Caco-2 (cell line): ENCODE measurements around the gene PHKG2. TPM values are rescaled to one million over a fixed set of nuclear protein-coding genes. Genes with fewer than 3 reads are reported as not detected.

Source experiments
- BruUV-seq: library from RNA; stranded (reverse); fragments of 400-500 nt; replicated peaks from 2 replicates; lab custom pipeline; 2021; lab: Mats Ljungman, UMichigan
- CTCF ChIA-PET: fragments of 300-600 bp; sonication (Branson Sonifier 250); formaldehyde crosslinking; loops from one replicate; lab custom pipeline; 2022; ENCODE audit warnings: antibody characterized with exemption; lab: Charles Lee
- POLR2A ChIA-PET: fragments of 300-600 bp; sonication (Branson Sonifier 250); formaldehyde crosslinking; loops from one replicate; lab custom pipeline; 2022; ENCODE audit warnings: antibody characterized with exemption; lab: Charles Lee
- DNase-seq, 2 experiments: peaks; one replicate each; pipeline versions ENCODE4 v3.0.0 to v3.0.0-alpha.2; 2020 to 2022
- H3K27me3 ChIP-seq: replicated peaks from 2 replicates; pipeline ENCODE4 v1.6.0; 2011; ENCODE audit warnings: low read length; ENCODE audit not compliant: control insufficient read depth, insufficient read depth
- H3K36me3 ChIP-seq: 2 replicates; pipeline ENCODE4 v1.5.1; 2011; ENCODE audit warnings: low read length; ENCODE audit not compliant: control insufficient read depth, insufficient read depth
- H3K4me1 ChIP-seq: fragments of 250-450 bp; sonication (Bioruptor Pico); 2 replicates; pipeline ENCODE4 v1.5.1; 2020; ENCODE audit warnings: mild to moderate bottlenecking
- H3K4me3 ChIP-seq: 2 replicates; pipeline ENCODE4 v1.5.1; 2011; ENCODE audit warnings: low read depth, mild to moderate bottlenecking, control low read depth, low read length
- H3K9me3 ChIP-seq: fragments of 250-450 bp; sonication (Bioruptor Pico); 2 replicates; pipeline ENCODE4 v1.5.1; 2020; ENCODE audit warnings: mild to moderate bottlenecking, moderate library complexity
- H3K27ac Mint-ChIP-seq: one replicate; pipeline ENCODE4 v1.8.0; 2022; ENCODE audit warnings: mixed read lengths; ENCODE audit not compliant: unreplicated experiment
- H3K27me3 Mint-ChIP-seq: one replicate; pipeline ENCODE4 v1.8.0; 2022; ENCODE audit warnings: mixed read lengths; ENCODE audit not compliant: insufficient read depth, unreplicated experiment
- H3K36me3 Mint-ChIP-seq: one replicate; pipeline ENCODE4 v1.8.0; 2022; ENCODE audit warnings: mild to moderate bottlenecking, mixed read lengths; ENCODE audit not compliant: insufficient read depth, unreplicated experiment
- H3K4me1 Mint-ChIP-seq: one replicate; pipeline ENCODE4 v1.8.0; 2022; ENCODE audit warnings: low read depth, mixed read lengths; ENCODE audit not compliant: unreplicated experiment
- H3K4me3 Mint-ChIP-seq: one replicate; pipeline ENCODE4 v1.8.0; 2022; ENCODE audit warnings: mild to moderate bottlenecking, moderate library complexity, mixed read lengths; ENCODE audit not compliant: unreplicated experiment
- H3K9me3 Mint-ChIP-seq: one replicate; pipeline ENCODE4 v1.8.0; 2022; ENCODE audit warnings: mixed read lengths; ENCODE audit not compliant: unreplicated experiment
- CTCF ChIP-seq, 2 experiments: fragments of 200-600 bp in 1 of 2; IDR thresholded peaks; 1 replicate in 1 of 2; 2 replicates in 1 of 2; pipeline versions ENCODE4 v1.5.1 to v1.8.0; 2011 to 2022; ENCODE audit warnings: antibody characterized with exemption in 1 of 2, control low read depth in 1 of 2, inconsistent platforms in 1 of 2, low read depth in 1 of 2, low read length in 1 of 2, mild to moderate bottlenecking in 1 of 2, moderate library complexity in 1 of 2; ENCODE audit not compliant: insufficient read depth in 1 of 2, severe bottlenecking in 1 of 2, unreplicated experiment in 1 of 2
- intact Hi-C: fragments of 100-400 bp; cut with micrococcal nuclease; formaldehyde crosslinking; loops from one replicate; pipeline ENCODE4 v1.10.0; 2022; ENCODE audit not compliant: unreplicated experiment
- total RNA-seq: library from RNA; stranded (reverse); gene quantifications from 2 replicates; pipeline ENCODE4 v1.2.3, GENCODE V29; 2022

Gene PHKG2
- total RNA-seq, 1 experiment from 2014 or later, result 48.6 TPM

DNA sequence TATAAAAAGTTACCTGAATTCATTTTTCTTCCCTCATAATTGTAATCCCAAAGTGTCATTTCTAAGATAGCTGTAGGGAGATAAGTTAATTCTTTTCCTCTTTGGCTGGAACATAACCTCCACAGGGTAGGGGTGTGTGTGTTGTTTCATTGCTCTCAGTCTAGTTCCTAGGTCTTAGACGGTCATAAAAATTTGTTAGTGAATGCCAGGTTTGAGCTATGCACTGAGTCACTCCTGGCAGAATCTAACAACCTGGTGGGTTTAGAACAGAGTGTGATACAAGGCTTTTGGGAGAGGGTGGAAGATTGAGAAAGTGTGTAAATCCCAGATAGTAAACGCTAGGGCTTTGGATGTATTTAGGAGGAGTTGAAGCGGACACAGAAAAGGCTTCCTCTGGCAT, 894 bp upstream of the PHKG2 start:
- H3K4me1 Mint-ChIP-seq, result peaks cover 21% of the 10 kb centered on the region
- H3K27me3 Mint-ChIP-seq, result no peaks in the 10 kb centered on the region
- no peaks in the 10 kb centered on the region for H3K9me3 Mint-ChIP-seq
- Histone ChIP-seq H3K4me3 (peak overlapping the region; percentile 49), H3K36me3 (no peaks in the 10 kb centered on the region; the same call in 1 of the 2 replicates), H3K9me3 (no peaks in the 10 kb centered on the region), H3K27me3 (no peaks in the 10 kb centered on the region), H3K4me1 (peaks cover 11% of the 10 kb centered on the region)
- BruUV-seq, result no TSS peak
- intact Hi-C loops, result loop anchor here (10.0 kb wide), 1 partner anchor 93 kb away; the partner anchor contains the start of genes FBRS and PRR14
- ChIA-PET CTCF (interaction anchor here (0.8 to 1.1 kb wide), 2 partner anchors 30 to 67 kb away, joined by 5 to 6 read pairs; no protein-coding TSS in a partner anchor), POLR2A (interaction anchor here (1.0 to 2.5 kb wide), 4 partner anchors 11 to 92 kb away, joined by 3 to 10 read pairs (median 4); no protein-coding TSS in a partner anchor)
- DNase-seq, result no peak
- peak overlapping the region; percentile 64 for H3K27ac Mint-ChIP-seq
- TF ChIP-seq CTCF (IDR thresholded peaks at IDR 0.05; ENCODE audit: insufficient read depth in 1 of 2, low read depth in 1 of 2, low read length in 1 of 2, severe bottlenecking in 1 of 2, unreplicated experiment in 1 of 2), result no peak
- H3K4me3 Mint-ChIP-seq, result peak overlapping the region; percentile 68
- peaks cover 64% of the 10 kb centered on the region for H3K36me3 Mint-ChIP-seq

DNA sequence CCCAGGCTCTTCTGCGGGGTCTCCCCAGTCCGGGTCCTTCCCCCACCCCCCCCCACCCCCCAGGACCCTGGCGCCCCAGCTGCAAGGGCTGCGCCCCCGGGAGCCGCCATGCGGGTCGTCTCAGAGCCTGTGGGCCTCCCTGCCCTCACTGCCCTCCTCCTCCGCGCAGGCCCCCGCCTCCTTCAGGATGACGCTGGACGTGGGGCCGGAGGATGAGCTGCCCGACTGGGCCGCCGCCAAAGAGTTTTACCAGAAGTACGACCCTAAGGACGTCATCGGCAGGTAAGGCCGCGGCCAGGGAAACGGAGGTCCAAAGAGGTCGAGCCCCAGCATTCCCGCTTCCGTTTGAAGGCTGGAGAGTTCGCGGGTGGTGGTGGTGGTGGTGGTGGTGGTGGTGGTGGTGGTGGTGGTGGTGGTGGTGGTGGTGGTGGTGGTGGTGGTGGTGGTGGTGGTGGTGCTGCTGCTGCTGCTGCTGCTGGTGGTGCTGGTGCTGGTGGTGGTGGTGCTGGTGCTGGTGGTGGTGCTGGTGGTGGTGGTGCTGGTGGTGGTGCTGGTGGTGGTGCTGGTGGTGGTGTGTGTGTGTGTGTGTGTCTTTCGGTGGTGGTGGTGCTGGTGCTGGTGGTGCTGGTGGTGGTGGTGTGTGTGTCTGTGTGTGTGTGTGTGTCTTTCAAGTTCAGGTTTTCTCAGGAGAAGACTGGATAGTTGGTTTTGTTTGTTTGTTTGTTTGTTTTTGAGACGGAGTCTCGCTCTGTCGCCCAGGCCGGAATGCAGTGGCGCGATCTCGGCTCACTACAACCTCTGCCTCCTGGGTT, 615 bp downstream of the PHKG2 start:
- no peak for TF ChIP-seq CTCF (IDR thresholded peaks at IDR 0.05; ENCODE audit: insufficient read depth in 1 of 2, low read depth in 1 of 2, low read length in 1 of 2, severe bottlenecking in 1 of 2, unreplicated experiment in 1 of 2)
- Mint-ChIP-seq H3K36me3 (peaks cover 60% of the 10 kb centered on the region), H3K4me3 (peak overlapping the region; percentile 68), H3K4me1 (peaks cover 20% of the 10 kb centered on the region), H3K27ac (peak overlapping the region; percentile 64), H3K27me3 (no peaks in the 10 kb centered on the region), H3K9me3 (no peaks in the 10 kb centered on the region)
- Histone ChIP-seq H3K27me3 (no peaks in the 10 kb centered on the region), H3K4me1 (peaks cover 11% of the 10 kb centered on the region), H3K9me3 (no peaks in the 10 kb centered on the region), H3K36me3 (no peaks in the 10 kb centered on the region; the same call in 1 of the 2 replicates), H3K4me3 (peak overlapping the region; percentile 96)
- no TSS peak for BruUV-seq
- ChIA-PET POLR2A (interaction anchor here (0.6 to 2.5 kb wide), 11 partner anchors 9 to 319 kb away, joined by 3 to 10 read pairs (median 4); partner anchors contain the start of gene DCTPP1), CTCF (no interaction called here)
- intact Hi-C loops, result loop anchor here (1.0 to 10.0 kb wide), 4 partner anchors 14 to 172 kb away; partner anchors contain the start of genes CFAP119, FBRS, PRR14 and RNF40
- peak in 1 of 2 experiments; percentile 65 for DNase-seq

- H3K4me1 Mint-ChIP-seq, result peaks cover 17% of the 10 kb centered on the region
- no peak overlapping the region for H3K27ac Mint-ChIP-seq
- intact Hi-C loops, result no loop called here
- TF ChIP-seq CTCF (IDR thresholded peaks at IDR 0.05; ENCODE audit: insufficient read depth in 1 of 2, low read depth in 1 of 2, low read length in 1 of 2, severe bottlenecking in 1 of 2, unreplicated experiment in 1 of 2), result no peak
- Histone ChIP-seq H3K9me3 (no peaks in the 10 kb centered on the region), H3K4me1 (peaks cover 11% of the 10 kb centered on the region), H3K27me3 (no peaks in the 10 kb centered on the region), H3K4me3 (no peak overlapping the region), H3K36me3 (no peaks in the 10 kb centered on the region; the same call in 1 of the 2 replicates)
- BruUV-seq, result no TSS peak
- no peak for DNase-seq
- ChIA-PET CTCF (no interaction called here), POLR2A (no interaction called here)
- no peak overlapping the region for H3K4me3 Mint-ChIP-seq
- peaks cover 62% of the 10 kb centered on the region for H3K36me3 Mint-ChIP-seq
- H3K27me3 Mint-ChIP-seq, result no peaks in the 10 kb centered on the region
- no peaks in the 10 kb centered on the region for H3K9me3 Mint-ChIP-seq
Observed at GRCh38 chr16:30750201-30750600, 2.0 kb downstream of the PHKG2 start.
